ENCODE results near the gene CA10.
A peak's percentile ranks its signal among the peaks of the same experiment; 100 is the strongest.

CA10 gene

GRCh38 chr17:51890710-51891109 is 267.8 kb downstream of the CA10 start:
- FAIRE-seq (no peak), DNase-seq (ENCODE audit: insufficient read length, low spot score) (no peak)

DNA sequence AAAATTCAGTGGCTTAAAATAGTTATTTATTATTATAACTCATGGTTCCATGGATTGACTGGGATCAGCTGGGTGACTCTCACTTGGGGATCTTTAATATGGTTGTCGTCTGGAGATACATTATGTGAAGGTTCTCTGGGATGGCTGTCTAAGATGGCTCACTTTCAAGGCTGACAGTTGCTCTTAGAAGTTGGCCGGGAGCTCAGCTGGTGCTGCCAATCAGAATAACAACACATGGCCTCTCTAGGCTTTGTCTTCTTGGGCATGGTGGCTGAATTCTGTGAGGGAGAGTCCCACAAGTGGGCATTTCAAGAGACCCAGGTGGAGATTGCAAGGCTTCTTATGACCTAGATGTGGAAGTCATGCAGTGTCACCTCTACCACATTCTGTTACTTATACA is 269.7 kb downstream of the CA10 start:
- FAIRE-seq, result no peak

DNA sequence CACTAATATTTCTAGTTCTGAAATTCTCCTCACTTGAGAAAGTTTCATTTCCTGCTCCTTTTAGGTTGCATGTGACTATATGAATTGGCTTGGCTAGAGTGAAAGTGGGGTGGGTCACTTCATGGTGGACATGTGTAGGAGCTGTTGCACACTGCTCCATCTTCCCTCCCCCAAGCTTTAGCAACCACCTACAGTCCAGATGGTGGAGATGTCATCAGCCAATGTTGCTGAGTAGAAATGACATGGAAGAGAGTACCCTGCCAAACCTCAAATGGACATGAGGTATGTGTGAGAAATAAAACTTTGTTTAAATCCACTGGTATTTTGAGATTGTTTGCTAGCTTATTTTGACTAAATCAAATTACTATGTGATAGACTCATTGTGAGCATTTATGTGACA is 281.5 kb downstream of the CA10 start:
- FAIRE-seq (no peak), DNase-seq (ENCODE audit: insufficient read length, low spot score) (no peak)

More for the DNA sequence above, 269.7 kb downstream of the CA10 start:
- no peak for DNase-seq (ENCODE audit: insufficient read length, low spot score)

DNA sequence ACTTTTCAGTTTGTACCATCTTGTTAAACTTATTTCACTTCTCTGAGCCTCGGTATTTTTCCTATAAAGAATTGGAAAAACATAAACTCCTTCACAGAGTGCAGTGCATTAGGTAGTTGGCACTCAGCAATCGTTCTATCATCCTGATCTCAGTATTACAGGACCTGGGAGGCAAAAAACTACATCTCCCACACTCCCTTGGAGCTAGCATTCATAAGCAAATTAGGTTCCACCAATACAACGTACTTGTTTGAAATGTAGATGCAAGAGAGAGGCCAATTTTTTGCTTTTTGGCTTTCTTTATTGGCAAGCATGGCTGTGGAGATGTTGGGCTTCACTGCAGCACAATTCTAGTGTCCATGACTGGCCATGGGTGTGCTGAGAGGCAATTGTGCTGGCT is 285.2 kb downstream of the CA10 start:
- DNase-seq (ENCODE audit: insufficient read length, low spot score) (no peak), FAIRE-seq (no peak)

- FAIRE-seq (no peak), DNase-seq (ENCODE audit: insufficient read length, low spot score) (no peak)
Observed at GRCh38 chr17:51869387-51869786, 289.1 kb downstream of the CA10 start.

GRCh38 chr17:51860954-51861561 is 297.5 kb downstream of the CA10 start:
- DNase-seq (ENCODE audit: insufficient read length, low spot score) (peak; percentile 9), FAIRE-seq (no peak)

GRCh38 chr17:51857052-51857597 is 301.4 kb downstream of the CA10 start:
- no peak for DNase-seq (ENCODE audit: insufficient read length, low spot score)
- FAIRE-seq, result no peak

DNA sequence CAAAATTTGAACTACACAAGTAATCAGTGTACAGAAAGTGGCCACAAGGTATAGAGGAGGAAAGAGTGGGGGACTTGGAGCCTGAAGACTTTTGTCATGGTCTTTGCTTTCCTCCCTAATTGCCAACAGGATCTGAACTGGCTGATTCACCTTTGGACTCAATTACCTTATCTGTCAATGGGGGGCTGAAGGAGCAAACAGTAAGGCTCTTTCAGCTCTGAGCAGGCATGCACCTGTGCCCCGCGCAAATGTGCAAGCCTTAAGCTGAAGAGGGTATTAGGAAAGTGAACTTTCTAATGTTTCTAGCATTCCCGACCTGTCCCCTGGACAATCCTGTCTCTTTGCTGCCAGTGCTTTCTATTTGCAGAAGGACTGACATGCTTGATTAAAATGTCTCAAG is 302.7 kb downstream of the CA10 start:
- FAIRE-seq, result no peak
- no peak for DNase-seq (ENCODE audit: insufficient read length, low spot score)

GRCh38 chr17:51853857-51854256 is 304.7 kb downstream of the CA10 start:
- DNase-seq (ENCODE audit: insufficient read length, low spot score) (no peak), FAIRE-seq (no peak)

- DNase-seq (ENCODE audit: insufficient read length, low spot score) (no peak), FAIRE-seq (no peak)
Observed at GRCh38 chr17:51852603-51853002, 305.9 kb downstream of the CA10 start.

GRCh38 chr17:51850201-51850600 is 308.3 kb downstream of the CA10 start:
- no peak for DNase-seq (ENCODE audit: insufficient read length, low spot score)

DNA sequence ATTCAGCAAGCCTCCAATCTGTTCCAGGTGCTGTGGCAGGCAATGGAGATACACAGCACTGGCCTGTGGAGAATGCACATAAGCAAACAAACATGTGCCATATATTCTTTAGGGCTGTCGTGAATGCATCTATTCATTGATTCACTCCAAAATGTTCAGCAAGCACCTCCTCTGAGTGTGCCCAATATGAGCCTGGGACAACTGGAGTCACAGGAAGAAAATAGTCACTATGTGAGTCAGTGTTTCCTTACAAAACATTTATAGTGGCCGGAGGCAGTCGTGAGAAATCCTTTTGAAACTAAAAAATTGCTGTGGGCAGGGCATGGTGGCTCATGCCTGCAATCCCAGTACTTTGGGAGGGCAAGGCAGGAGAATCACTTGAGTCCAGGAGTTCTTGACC is 310.1 kb downstream of the CA10 start:
- no peak for FAIRE-seq
- DNase-seq (ENCODE audit: insufficient read length, low spot score), result no peak

More at GRCh38 chr17:51850201-51850600, 308.3 kb downstream of the CA10 start:
- FAIRE-seq, result no peak

GRCh38 chr17:51846566-51846965 is 311.9 kb downstream of the CA10 start:
- FAIRE-seq (no peak), DNase-seq (ENCODE audit: insufficient read length, low spot score) (no peak)

DNA sequence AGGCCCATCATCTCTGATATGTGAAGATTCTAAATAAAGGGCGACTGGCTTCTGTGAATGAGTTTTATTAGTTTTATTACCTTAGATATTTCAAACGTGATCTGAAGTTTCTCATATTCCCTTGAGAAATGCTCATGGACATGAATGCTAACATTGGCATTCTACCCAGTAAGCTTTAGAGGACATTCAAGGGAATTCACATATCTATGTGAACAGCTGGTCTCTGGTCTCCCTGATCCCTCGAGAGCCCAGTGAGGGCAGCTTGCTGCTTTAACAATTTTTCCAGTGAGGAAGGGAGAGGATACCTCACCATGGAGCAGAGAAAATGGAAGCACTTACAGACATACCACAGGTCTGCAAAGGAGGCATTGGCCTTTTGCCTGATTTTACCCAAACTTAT is 312.7 kb downstream of the CA10 start:
- peak; percentile 28 for FAIRE-seq
- DNase-seq (ENCODE audit: insufficient read length, low spot score), result no peak

GRCh38 chr17:51842763-51843162 is 315.8 kb downstream of the CA10 start:
- DNase-seq (ENCODE audit: insufficient read length, low spot score) (no peak), FAIRE-seq (no peak)

DNA sequence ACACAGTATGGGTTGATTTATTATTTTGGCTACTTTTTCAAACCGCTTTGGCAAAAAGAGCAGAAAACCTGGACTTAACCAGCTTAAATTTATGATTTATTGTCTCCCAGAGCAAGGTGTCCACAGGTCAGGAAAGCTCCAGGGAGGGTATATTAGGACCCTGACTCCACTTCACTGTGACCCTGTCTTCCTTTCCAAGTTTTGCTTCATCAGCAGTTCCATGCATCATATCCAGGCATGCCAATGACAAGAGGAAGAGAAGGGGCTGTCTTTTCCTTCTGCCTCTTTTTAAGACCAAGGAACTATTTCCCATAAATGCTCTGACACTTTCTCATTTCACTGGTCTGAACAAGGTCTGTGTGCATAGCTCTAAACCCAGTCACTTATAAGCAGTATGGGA is 316.8 kb downstream of the CA10 start:
- DNase-seq (ENCODE audit: insufficient read length, low spot score) (no peak), FAIRE-seq (no peak)

- DNase-seq (ENCODE audit: insufficient read length, low spot score), result no peak
- FAIRE-seq, result no peak
Observed at GRCh38 chr17:51840688-51841087, 317.8 kb downstream of the CA10 start.

DNA sequence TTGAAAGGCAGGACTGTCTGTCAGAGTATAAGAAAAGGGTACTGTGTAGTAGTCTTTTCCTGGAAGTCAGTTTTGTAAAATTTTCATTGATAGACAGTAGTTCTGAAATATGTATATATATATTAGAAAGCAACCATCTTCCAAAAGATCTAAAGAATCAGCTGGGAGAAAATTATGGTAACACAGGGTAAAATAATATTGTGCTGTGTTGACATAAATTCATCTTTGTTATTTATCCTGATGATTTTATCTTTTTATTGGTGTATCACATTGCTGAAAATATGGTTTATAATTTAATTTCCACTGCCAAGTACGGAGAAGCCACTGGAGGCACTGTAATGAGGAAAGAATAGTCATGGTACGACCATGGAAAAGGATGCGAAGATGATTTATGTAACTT is 324.9 kb downstream of the CA10 start:
- FAIRE-seq, result no peak
- DNase-seq (ENCODE audit: insufficient read length, low spot score), result no peak

DNA sequence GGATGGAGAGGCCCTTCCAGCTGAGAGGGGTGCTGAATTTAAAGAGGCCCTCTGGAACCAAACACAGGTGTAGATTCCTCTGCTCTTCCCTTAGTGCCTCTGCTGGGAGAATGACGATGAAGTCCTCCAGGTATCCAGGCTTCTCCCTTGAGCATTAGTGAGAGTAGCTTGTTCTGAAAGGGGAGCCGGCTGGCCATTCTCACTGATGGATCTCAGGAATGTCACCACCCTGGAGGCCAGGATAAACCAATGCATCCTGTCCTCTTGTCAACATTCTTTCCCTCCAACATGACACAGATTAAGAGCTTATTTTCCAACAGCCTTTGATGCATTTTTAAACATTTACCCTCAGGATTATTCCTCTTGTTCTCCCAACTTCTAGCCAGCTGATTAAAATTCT is 325.5 kb downstream of the CA10 start:
- DNase-seq (ENCODE audit: insufficient read length, low spot score), result no peak
- no peak for FAIRE-seq

- DNase-seq (ENCODE audit: insufficient read length, low spot score), result no peak
- FAIRE-seq, result no peak
Observed at GRCh38 chr17:51830886-51831285, 327.6 kb downstream of the CA10 start.

GRCh38 chr17:51830451-51830850 is 328.1 kb downstream of the CA10 start:
- FAIRE-seq (no peak), DNase-seq (ENCODE audit: insufficient read length, low spot score) (no peak)

DNA sequence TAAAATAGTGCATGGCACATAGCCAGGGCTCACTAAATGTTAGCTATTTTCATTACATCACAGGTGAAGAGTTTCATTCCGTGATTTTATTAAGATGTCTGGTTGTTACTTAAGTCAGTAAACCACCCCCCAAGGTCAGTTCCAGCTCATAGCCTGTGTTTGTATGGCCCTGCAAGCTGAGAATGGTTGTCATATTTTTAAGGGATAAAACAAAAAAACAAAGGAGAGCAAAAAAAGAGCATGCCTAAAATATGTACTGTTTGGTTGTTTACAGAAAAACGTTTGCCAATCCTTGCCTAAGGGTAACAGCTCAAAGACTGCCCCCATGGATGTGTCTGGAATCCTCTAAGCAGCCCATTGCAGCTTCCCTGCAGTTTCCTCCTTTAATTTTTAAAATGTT is 329.6 kb downstream of the CA10 start:
- no peak for DNase-seq (ENCODE audit: insufficient read length, low spot score)
- FAIRE-seq, result no peak

DNA sequence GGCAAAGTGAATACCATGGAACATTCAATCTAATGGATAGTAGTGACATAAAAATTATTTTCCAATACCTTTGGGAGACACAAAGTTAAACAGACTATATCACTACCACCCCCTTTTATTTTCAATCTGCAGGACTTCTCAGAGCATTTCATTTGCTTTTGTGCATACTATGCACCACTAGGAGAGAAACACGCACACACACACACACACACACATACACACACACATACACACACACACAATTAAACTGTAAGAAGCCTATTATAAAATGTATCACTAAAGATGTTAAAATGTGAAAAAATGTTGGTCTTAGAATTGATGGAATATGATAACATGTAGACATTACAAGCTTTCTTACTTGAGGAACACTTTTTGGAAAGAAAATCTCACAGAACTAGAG is 331.4 kb downstream of the CA10 start:
- DNase-seq (ENCODE audit: insufficient read length, low spot score) (no peak), FAIRE-seq (no peak)

All from HTR-8/SVneo (cell line).